ENCODE data around the gene GUCY1A1.

- TF ChIP-seq POLR2A (IDR thresholded peaks at IDR 0.05; ENCODE audit: borderline replicate concordance, extremely low read depth, insufficient read depth, insufficient read length) (no peak), CTCF (IDR thresholded peaks at IDR 0.05 in 2 of 3, conservative IDR thresholded peaks at IDR 0.05 in 1 of 3; ENCODE audit: borderline replicate concordance in 1 of 3, insufficient read depth in 1 of 3, low read depth in 2 of 3, low read length in 2 of 3) (no peak)
Measured at GRCh38 chr4:155712846-155713245, 46.2 kb downstream of the GUCY1A1 start.

Data from HCT116 (cell line).